HL-60 (cell line): ENCODE results near the gene DNASE1L1.

Source experiments
- CTCF ChIP-seq: IDR thresholded peaks from one replicate; pipeline ENCODE4 v1.5.1; 2011; ENCODE audit warnings: low read length, control low read depth, inconsistent platforms; ENCODE audit not compliant: insufficient read depth
- TF ChIP-seq, protein P1 (sequence below): IDR thresholded peaks from 2 replicates; pipeline ENCODE4 v1.6.1; 2012; ENCODE audit warnings: low read depth; ENCODE audit not compliant: insufficient replicate concordance

GRCh38 chrX:154436374-154436982 lies 27.4 kb upstream of the DNASE1L1 start:
- TF ChIP-seq, protein P1, sequence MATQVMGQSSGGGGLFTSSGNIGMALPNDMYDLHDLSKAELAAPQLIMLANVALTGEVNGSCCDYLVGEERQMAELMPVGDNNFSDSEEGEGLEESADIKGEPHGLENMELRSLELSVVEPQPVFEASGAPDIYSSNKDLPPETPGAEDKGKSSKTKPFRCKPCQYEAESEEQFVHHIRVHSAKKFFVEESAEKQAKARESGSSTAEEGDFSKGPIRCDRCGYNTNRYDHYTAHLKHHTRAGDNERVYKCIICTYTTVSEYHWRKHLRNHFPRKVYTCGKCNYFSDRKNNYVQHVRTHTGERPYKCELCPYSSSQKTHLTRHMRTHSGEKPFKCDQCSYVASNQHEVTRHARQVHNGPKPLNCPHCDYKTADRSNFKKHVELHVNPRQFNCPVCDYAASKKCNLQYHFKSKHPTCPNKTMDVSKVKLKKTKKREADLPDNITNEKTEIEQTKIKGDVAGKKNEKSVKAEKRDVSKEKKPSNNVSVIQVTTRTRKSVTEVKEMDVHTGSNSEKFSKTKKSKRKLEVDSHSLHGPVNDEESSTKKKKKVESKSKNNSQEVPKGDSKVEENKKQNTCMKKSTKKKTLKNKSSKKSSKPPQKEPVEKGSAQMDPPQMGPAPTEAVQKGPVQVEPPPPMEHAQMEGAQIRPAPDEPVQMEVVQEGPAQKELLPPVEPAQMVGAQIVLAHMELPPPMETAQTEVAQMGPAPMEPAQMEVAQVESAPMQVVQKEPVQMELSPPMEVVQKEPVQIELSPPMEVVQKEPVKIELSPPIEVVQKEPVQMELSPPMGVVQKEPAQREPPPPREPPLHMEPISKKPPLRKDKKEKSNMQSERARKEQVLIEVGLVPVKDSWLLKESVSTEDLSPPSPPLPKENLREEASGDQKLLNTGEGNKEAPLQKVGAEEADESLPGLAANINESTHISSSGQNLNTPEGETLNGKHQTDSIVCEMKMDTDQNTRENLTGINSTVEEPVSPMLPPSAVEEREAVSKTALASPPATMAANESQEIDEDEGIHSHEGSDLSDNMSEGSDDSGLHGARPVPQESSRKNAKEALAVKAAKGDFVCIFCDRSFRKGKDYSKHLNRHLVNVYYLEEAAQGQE, result no peak
- no peak for TF ChIP-seq CTCF
